ENCODE results near the gene CABP1.
"Not testable (repeated sequence)": the region's sequence is repeated elsewhere in the genome, so short reads cannot be mapped to it uniquely, and the experiment has no call there.

The CABP1 gene

GRCh38 chr12:120614848-120615247 is 25.6 kb upstream of the CABP1 start:
- H3K9me3 ChIP-seq (ENCODE audit: control insufficient read depth in 1 of 2, low read length in 2 of 2), result no peaks in the 10 kb centered on the region
- H3K4me3 ChIP-seq (ENCODE audit: low read depth in 1 of 2, low read length in 2 of 2), result no peak overlapping the region
- H3K27ac ChIP-seq (ENCODE audit: low read length), result no peak overlapping the region
- H3K4me1 ChIP-seq (ENCODE audit: control insufficient read depth in 1 of 2, insufficient read depth in 2 of 2, low read length in 2 of 2), result no peaks in the 10 kb centered on the region
- no peaks in the 10 kb centered on the region for H3K36me3 ChIP-seq (ENCODE audit: control insufficient read depth in 1 of 2, insufficient read depth in 2 of 2, low read length in 2 of 2)
- H3K27me3 ChIP-seq (ENCODE audit: low read depth, low read length), result no peaks in the 10 kb centered on the region

- H3K36me3 ChIP-seq (ENCODE audit: control insufficient read depth in 1 of 2, insufficient read depth in 2 of 2, low read length in 2 of 2); H3K9me3 ChIP-seq (ENCODE audit: control insufficient read depth in 1 of 2, low read length in 2 of 2); H3K27ac ChIP-seq (ENCODE audit: low read length); H3K4me3 ChIP-seq (ENCODE audit: low read depth in 1 of 2, low read length in 2 of 2); H3K27me3 ChIP-seq (ENCODE audit: low read depth, low read length); H3K4me1 ChIP-seq (ENCODE audit: control insufficient read depth in 1 of 2, insufficient read depth in 2 of 2, low read length in 2 of 2): not testable (repeated sequence)
These were observed 23.2 kb upstream of the CABP1 start for GRCh38 chr12:120617193-120617592.

- not testable (repeated sequence) for H3K27me3 ChIP-seq (ENCODE audit: low read depth, low read length)
These were observed 22.7 kb upstream of the CABP1 start for GRCh38 chr12:120617767-120618166.

GRCh38 chr12:120618954-120619615 is 21.3 kb upstream of the CABP1 start:
- Histone ChIP-seq H3K36me3 (ENCODE audit: control insufficient read depth in 1 of 2, insufficient read depth in 2 of 2, low read length in 2 of 2) (no peaks in the 10 kb centered on the region), H3K4me1 (ENCODE audit: control insufficient read depth in 1 of 2, insufficient read depth in 2 of 2, low read length in 2 of 2) (no peaks in the 10 kb centered on the region), H3K27ac (ENCODE audit: low read length) (no peak overlapping the region), H3K4me3 (ENCODE audit: low read depth in 1 of 2, low read length in 2 of 2) (no peak overlapping the region), H3K27me3 (ENCODE audit: low read depth, low read length) (no peaks in the 10 kb centered on the region), H3K9me3 (ENCODE audit: control insufficient read depth in 1 of 2, low read length in 2 of 2) (no peaks in the 10 kb centered on the region)

More at GRCh38 chr12:120617767-120618166, 22.7 kb upstream of the CABP1 start:
- H3K4me3 ChIP-seq (ENCODE audit: low read depth in 1 of 2, low read length in 2 of 2); H3K36me3 ChIP-seq (ENCODE audit: control insufficient read depth in 1 of 2, insufficient read depth in 2 of 2, low read length in 2 of 2); H3K27ac ChIP-seq (ENCODE audit: low read length); H3K4me1 ChIP-seq (ENCODE audit: control insufficient read depth in 1 of 2, insufficient read depth in 2 of 2, low read length in 2 of 2); H3K9me3 ChIP-seq (ENCODE audit: control insufficient read depth in 1 of 2, low read length in 2 of 2): not testable (repeated sequence)

- Histone ChIP-seq H3K27ac (ENCODE audit: low read length) (no peak overlapping the region), H3K4me3 (ENCODE audit: low read depth in 1 of 2, low read length in 2 of 2) (no peak overlapping the region), H3K4me1 (ENCODE audit: control insufficient read depth in 1 of 2, insufficient read depth in 2 of 2, low read length in 2 of 2) (no peaks in the 10 kb centered on the region), H3K9me3 (ENCODE audit: control insufficient read depth in 1 of 2, low read length in 2 of 2) (no peaks in the 10 kb centered on the region), H3K36me3 (ENCODE audit: control insufficient read depth in 1 of 2, insufficient read depth in 2 of 2, low read length in 2 of 2) (no peaks in the 10 kb centered on the region), H3K27me3 (ENCODE audit: low read depth, low read length) (no peaks in the 10 kb centered on the region)
These were observed 19.8 kb upstream of the CABP1 start for GRCh38 chr12:120620624-120621023.

GRCh38 chr12:120625557-120626419 is 14.6 kb upstream of the CABP1 start:
- Histone ChIP-seq H3K27me3 (ENCODE audit: low read depth, low read length) (no peaks in the 10 kb centered on the region), H3K9me3 (ENCODE audit: control insufficient read depth in 1 of 2, low read length in 2 of 2) (no peaks in the 10 kb centered on the region), H3K27ac (ENCODE audit: low read length) (no peak overlapping the region), H3K36me3 (ENCODE audit: control insufficient read depth in 1 of 2, insufficient read depth in 2 of 2, low read length in 2 of 2) (no peaks in the 10 kb centered on the region), H3K4me1 (ENCODE audit: control insufficient read depth in 1 of 2, insufficient read depth in 2 of 2, low read length in 2 of 2) (no peaks in the 10 kb centered on the region), H3K4me3 (ENCODE audit: low read depth in 1 of 2, low read length in 2 of 2) (no peak overlapping the region)

- H3K4me1 ChIP-seq (ENCODE audit: control insufficient read depth in 1 of 2, insufficient read depth in 2 of 2, low read length in 2 of 2), result no peaks in the 10 kb centered on the region
- no peaks in the 10 kb centered on the region for H3K27me3 ChIP-seq (ENCODE audit: low read depth, low read length)
- H3K36me3 ChIP-seq (ENCODE audit: control insufficient read depth in 1 of 2, insufficient read depth in 2 of 2, low read length in 2 of 2), result no peaks in the 10 kb centered on the region
- no peaks in the 10 kb centered on the region for H3K9me3 ChIP-seq (ENCODE audit: control insufficient read depth in 1 of 2, low read length in 2 of 2)
- no peak overlapping the region for H3K4me3 ChIP-seq (ENCODE audit: low read depth in 1 of 2, low read length in 2 of 2)
- no peak overlapping the region for H3K27ac ChIP-seq (ENCODE audit: low read length)
These were observed 11.5 kb upstream of the CABP1 start for GRCh38 chr12:120628919-120629318.

GRCh38 chr12:120630104-120630892 is 10.1 kb upstream of the CABP1 start:
- Histone ChIP-seq H3K27me3 (ENCODE audit: low read depth, low read length) (no peaks in the 10 kb centered on the region), H3K27ac (ENCODE audit: low read length) (no peak overlapping the region), H3K9me3 (ENCODE audit: control insufficient read depth in 1 of 2, low read length in 2 of 2) (no peaks in the 10 kb centered on the region), H3K4me1 (ENCODE audit: control insufficient read depth in 1 of 2, insufficient read depth in 2 of 2, low read length in 2 of 2) (no peaks in the 10 kb centered on the region), H3K36me3 (ENCODE audit: control insufficient read depth in 1 of 2, insufficient read depth in 2 of 2, low read length in 2 of 2) (no peaks in the 10 kb centered on the region), H3K4me3 (ENCODE audit: low read depth in 1 of 2, low read length in 2 of 2) (no peak overlapping the region)

GRCh38 chr12:120631097-120631496 is 9.3 kb upstream of the CABP1 start:
- Histone ChIP-seq H3K27me3 (ENCODE audit: low read depth, low read length) (no peaks in the 10 kb centered on the region), H3K9me3 (ENCODE audit: control insufficient read depth in 1 of 2, low read length in 2 of 2) (no peaks in the 10 kb centered on the region), H3K27ac (ENCODE audit: low read length) (no peak overlapping the region), H3K4me1 (ENCODE audit: control insufficient read depth in 1 of 2, insufficient read depth in 2 of 2, low read length in 2 of 2) (no peaks in the 10 kb centered on the region), H3K4me3 (ENCODE audit: low read depth in 1 of 2, low read length in 2 of 2) (no peak overlapping the region), H3K36me3 (ENCODE audit: control insufficient read depth in 1 of 2, insufficient read depth in 2 of 2, low read length in 2 of 2) (no peaks in the 10 kb centered on the region)

- Histone ChIP-seq H3K27me3 (ENCODE audit: low read depth, low read length) (peaks cover 28% of the 10 kb centered on the region), H3K4me1 (ENCODE audit: control insufficient read depth in 1 of 2, insufficient read depth in 2 of 2, low read length in 2 of 2) (peaks cover 0 to 15% of the 10 kb centered on the region in 2 donors)
These were observed 721 bp downstream of the CABP1 start for GRCh38 chr12:120640861-120641833.

More at GRCh38 chr12:120640861-120641833, 721 bp downstream of the CABP1 start:
- Histone ChIP-seq H3K4me3 (ENCODE audit: low read depth in 1 of 2, low read length in 2 of 2) (peak overlapping the region in 1 of 2 donors; percentile 64), H3K27ac (ENCODE audit: low read length) (no peak overlapping the region), H3K36me3 (ENCODE audit: control insufficient read depth in 1 of 2, insufficient read depth in 2 of 2, low read length in 2 of 2) (no peaks in the 10 kb centered on the region), H3K9me3 (ENCODE audit: control insufficient read depth in 1 of 2, low read length in 2 of 2) (no peaks in the 10 kb centered on the region)

Data from muscle layer of duodenum (tissue), 2 donors.